GM19240 (cell line): ENCODE data around the gene MBD6.

Experiments used
- DNase-seq: peaks from one replicate; pipeline ENCODE4 v3.0.0; 2011; ENCODE audit warnings: low spot score; ENCODE audit not compliant: insufficient read length

The MBD6 gene, protein sequence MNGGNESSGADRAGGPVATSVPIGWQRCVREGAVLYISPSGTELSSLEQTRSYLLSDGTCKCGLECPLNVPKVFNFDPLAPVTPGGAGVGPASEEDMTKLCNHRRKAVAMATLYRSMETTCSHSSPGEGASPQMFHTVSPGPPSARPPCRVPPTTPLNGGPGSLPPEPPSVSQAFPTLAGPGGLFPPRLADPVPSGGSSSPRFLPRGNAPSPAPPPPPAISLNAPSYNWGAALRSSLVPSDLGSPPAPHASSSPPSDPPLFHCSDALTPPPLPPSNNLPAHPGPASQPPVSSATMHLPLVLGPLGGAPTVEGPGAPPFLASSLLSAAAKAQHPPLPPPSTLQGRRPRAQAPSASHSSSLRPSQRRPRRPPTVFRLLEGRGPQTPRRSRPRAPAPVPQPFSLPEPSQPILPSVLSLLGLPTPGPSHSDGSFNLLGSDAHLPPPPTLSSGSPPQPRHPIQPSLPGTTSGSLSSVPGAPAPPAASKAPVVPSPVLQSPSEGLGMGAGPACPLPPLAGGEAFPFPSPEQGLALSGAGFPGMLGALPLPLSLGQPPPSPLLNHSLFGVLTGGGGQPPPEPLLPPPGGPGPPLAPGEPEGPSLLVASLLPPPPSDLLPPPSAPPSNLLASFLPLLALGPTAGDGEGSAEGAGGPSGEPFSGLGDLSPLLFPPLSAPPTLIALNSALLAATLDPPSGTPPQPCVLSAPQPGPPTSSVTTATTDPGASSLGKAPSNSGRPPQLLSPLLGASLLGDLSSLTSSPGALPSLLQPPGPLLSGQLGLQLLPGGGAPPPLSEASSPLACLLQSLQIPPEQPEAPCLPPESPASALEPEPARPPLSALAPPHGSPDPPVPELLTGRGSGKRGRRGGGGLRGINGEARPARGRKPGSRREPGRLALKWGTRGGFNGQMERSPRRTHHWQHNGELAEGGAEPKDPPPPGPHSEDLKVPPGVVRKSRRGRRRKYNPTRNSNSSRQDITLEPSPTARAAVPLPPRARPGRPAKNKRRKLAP

DNA sequence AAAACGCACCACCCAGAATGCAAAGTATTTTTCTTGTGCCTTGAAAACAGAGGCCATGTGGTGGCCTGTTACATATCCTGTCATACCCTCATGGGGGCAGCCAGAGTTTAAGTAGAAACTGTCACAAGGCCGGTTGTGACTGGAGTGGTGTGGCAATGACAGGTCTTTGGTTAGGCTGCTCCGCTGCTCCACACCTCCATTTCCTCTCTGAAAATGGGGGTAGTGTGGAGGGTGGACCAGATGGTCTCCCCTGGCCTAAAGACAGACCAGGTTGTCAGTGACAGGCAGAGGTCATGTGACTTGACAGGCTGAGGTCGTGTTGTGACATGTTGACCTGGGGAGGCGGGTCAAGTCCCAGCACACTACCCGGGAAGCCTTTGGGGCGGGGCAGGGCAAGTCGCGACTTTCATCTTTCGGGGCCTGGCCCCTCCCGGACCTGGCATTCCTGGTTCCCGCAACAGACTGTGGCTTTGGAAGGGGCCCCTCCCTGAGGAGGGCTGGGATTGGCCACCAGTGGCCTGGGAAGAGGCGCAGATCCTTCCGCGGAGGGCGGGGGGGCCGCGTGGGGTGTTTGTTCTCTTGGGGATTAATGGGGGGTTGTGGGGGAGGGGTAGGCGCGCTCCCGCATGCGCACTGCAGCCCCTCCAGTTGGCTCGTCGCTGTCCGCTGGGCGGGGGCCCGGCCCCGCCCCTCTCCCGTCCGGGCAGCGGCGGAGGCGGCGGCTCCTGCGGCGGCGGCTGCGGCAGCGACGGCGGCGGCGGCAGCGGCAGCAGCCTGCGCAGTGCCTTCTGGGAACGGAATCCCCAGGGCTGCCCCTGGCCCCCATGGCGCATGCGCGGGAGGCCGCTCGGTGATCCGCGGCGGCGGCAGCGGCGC, at the start of gene MBD6:
MBD6 (plus strand) TSS at position 814 of the 876 bp plus-strand sequence. CDS start 1,480 bp downstream, outside the sequence.
- DNase-seq = peak; percentile 90

DNA sequence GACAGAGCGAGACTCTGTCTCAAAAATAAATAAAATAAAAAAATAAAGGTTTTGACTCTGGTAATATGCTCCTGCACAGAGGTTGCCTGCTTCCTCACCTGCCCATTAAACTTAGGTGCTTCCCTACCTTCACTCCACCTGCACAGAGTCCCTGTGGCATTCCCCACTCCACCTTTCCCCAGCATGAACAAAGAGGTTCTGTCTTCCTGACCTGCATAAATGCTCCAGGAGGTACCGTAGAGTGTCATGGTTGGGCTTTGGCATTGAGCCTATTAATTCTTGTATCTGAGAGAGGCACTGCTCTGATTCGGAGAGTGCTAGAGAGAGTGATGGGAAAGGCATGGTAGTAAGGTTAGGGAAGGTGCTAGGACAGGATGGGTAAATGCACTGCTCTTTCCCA, 49.2 kb upstream of the MBD6 start:
- no peak for DNase-seq

DNA sequence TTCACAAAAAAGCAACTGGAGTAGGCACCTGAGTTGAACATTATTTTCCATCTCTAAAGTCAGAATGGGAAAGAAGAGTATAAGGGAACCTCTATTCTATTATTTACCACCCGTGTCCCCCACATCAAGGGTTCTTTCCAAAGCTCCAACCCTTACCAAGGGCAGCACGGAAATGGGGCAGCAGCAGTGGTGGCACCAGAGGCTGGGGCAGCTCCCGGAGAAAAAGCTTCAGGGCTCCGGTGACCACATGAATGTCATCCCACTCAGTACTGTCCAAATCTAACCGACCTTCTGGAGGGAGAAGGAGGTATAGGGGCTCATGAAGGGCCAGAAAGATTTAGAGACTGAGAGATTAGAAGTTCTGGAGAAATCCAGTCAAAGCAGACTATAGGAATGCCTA, 48.7 kb upstream of the MBD6 start:
- DNase-seq = no peak

DNA sequence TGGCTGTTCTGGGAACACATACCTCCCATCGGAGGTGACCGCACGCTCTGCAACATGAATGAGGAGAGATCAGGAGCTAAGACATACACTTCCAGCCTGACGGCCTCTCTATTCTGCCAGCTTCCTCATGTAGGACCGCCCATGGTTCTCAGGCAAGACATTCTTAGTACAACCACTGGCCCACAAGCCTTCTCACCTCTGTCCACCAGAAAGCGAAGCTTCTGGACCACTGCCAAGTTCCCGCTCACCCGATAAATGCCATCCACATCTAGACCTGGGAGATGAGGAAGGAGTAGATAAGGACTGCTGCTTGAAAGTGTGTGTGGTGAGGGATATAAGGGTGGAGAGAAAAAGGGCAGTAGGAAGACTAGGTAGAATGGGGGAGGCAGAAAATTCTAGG, 48.2 kb upstream of the MBD6 start:
- DNase-seq = no peak

DNA sequence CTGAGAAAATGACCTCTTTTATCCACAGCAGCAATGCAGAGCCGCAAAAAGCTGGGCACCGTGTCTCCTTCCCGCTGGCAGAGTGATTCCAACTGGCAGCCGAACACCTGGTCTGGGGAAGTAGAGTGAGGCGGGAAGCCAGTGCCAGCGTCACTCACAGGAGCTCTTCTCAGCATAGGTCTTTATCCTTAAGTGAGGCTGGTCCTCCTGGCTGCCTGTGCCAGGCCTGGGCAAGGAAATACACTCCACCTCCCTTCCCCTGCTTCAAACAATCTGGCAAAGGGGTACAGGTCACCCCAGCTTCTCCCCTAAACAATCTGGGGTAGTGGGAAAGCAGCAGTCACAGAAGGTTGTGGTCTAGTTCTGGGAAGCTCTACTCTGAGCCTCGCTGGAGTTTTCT, 47.8 kb upstream of the MBD6 start:
- no peak for DNase-seq

DNA sequence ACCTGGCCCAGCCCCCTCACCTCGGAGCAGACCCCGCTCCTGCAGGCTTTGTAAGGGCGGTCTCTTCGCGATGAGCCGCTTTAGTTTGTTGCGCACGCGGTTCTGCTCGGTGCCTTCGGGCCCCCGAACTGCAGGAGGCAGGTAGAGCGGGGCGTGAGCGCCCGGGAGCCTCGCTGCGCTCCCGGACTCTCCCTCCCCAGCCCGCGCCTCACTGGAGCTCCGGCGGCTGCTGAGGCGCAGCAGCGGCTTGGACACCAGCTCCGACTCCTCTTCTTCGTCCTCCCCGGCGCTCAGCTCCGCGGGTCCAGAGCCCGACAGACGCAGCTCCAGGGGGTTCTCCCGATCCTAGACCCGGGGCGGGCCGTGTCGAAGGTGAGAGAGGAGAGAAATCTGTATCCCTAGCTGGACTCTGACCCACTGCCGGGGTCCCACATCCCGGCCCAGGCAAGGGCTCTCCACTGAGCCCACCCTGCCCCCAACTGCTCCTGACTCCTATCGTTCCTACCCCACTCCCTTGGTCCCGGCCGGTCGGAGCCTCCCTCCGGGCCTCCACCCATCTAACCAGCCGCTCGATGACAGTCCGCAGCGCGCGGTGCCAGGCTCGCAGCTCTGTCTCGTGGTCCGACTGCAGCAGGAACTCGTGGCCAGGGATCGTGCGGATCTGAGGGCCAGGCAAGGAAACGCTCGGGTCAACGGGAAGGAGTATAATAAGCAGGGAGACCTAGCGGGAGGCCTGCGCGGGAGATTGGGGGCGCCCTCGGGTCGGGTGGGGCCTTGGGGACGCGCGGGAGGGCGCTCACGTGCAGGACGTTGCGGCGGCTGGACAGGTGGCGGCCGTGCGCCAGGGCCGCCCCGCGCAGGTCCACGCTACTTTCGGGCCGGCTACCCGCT, 47.1 kb upstream of the MBD6 start:
- no peak for DNase-seq

DNA sequence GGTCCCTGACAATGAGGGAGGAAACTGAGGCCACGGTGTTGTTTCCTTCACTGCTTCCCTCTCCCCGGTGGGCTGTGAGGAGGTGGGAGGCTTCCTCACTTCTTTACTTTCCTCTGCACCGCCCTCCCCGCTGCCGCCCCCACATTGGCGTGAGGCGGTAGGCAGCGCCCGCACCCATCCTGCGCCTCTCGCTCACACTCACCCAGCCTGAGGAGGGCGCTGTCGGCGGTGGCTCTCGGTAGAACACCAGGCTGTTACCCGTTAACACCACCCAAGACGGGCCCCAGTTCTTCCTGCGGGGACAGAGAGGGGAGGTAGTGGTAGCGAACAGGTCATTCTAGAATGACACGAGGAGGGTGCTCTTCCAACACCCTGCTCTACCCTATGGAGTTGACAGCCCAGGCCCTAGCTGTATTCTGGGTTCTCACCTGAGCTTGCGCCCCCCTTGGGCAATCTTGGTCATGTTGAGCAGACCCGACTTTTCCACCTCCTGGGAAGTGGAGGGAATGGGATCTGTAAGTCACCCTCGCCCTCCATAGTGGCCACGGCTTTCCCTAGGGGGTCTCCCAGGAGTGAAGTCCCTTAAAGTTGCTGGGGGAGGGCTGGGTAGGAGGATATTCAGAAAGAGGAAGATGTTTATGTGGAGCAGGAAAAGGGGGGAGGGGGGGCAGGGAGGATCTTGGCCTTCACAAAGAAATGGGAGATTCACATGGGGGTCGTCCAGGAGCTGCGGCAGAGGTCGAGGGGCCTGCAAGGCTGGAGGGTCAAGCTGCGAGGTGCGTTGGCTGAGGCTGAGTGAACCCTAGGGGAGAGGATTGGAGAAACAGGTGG, 46.2 kb upstream of the MBD6 start:
- DNase-seq = no peak

DNA sequence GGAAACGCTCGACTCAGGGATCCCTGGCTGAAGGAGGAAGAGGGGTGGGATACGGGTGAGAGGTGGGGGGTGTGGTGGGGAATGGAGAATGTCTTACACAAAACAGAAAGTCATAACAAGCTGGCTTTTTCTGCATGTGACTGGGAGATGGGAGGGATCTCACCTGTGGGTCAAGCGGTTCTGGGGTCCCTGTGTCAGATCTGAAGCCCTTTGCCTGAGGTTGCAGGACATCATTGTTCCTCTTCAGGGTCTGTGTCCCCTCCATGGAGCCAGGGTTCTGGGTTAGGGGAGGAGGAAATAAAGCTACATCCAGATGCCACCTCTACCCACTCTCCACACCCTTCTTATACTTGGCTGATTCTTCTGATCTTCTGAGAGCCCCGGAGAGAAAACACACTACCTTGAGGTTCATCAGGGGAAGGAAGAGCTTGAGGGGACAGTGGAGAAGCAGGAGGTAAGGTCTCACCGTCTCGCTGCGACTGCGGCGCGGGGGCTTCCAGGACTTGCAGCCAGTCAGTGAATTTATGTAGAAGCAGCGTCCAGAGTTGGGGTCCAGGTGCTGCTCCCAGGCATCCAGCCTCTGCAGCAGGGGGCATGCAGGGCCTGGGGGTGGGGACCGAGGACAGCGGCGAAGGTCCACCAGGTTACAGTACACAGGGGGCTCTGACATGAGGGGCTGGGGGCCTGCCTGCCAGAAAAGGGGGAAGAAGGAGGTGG, 45.5 kb upstream of the MBD6 start:
- no peak for DNase-seq

DNA sequence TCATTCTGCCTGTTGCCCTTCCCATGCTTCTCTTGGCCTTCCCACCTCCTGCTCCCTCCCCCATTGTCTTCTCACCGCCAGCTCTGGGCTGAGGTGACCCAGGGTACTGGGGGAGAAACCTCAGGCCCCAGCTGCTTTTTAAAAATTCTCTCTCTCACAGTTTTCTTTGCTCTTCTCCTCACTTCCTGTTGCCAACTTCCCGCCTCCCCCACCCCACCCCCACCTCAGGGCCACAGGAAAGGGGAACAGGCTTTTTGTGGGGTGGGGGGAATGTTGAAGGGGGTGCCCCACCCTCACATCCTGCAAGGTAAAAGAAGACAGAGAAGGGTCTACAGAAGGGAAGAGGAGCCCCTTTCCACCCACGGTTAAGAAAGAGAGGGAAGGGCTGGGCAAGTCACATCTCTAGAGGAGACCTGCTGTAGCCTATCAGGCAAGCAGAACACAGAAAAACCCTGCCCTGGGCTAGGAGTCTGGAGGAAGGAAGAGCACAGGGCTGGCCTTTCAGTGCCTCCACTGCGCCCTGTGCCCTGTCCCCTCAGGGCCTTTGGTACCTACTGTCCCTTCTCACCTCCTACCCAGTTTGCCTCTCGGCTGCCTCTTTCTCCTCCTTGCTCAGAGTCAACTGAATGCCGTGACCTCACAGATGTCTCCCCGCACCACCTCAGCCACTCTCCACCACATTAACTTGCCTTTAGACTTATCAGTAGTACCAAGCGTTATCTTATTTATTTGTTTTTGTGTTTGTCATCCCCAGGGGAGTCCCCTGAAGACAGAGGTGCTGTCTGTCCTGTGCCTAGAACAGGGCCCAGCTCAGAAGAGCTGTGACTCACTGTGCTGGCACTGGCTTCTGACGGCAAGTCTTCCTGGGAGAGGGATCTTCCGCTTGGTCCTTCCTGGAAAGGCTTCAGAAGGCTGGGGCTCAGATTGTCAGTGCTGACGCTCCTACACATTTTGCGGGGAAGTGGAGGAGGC, 44.6 kb upstream of the MBD6 start:
- no peak for DNase-seq

DNA sequence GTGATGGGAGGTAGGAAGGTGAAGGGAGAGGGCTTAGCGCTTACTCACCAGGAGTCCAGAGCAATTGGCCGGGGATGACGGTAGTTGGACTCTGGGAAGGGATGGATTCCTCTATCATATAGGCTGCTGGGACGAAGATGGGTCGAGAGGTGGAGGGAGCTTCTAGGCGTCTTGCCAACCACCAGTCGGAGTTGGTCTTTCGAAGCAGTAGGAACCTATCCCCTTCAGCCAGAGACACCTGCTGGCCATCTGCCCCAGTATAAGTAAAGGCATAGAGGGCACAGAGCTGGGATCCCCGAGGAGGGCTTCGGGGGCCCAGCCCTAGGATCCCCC, 43.6 kb upstream of the MBD6 start:
- no peak for DNase-seq

DNA sequence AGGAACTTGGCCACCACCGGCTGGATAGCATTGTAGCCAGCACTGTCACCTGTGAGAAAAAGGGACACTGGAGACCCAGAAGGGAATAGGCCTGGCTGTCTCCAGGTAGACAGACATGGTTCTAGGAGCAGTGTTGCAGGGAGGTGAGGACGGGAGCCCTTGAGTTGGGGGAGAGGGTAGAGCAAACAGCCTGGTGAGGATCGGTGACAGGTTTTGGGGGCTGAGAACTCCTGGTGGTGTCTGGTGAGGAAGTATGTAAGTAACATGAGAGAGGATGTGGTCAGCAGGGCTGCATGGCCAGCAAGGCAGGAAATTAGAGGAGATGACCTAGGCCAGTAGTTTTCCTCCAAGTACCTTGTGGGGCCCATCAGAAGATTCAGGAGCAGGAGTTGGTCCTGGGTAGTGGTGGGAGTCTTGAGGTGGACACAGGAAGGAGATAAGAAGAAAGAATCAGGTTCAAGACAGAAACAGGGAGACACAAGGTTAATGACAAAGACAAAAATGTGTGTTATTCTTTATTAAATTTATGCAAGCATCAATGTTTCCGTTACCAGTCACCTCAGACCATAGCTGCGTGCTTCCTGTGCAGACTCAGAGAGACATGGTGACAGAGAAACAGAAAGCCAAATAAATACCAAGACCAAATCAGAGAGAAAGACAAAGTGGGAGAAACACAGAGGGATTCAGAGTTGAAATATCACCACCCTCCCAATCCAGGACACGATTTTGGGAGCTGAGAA, 43.1 kb upstream of the MBD6 start, which contains the start of gene ARHGAP9:
ARHGAP9 (minus strand) TSS at position 491 of the 740 bp plus-strand sequence; CDS start at position 31, 460 bp downstream.
- no peak for DNase-seq

DNA sequence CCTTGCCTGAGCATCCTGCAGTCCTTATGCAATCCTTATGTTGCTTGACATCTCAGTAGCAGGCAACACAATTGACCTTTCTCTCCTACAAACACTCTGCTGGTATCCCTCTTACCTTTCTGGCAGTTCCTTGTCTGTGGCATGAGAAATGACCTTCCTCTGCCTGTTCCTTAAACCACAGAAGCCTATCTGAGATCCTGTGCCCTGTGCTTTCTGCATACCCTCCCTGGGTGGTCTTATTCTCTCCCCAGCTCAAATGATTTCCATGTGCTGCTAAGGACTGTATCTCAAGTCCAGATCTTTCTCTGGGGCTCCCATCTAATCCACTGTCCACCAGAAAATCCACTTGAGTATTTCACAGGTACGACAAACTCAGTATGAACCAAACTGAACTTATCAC, 41.0 kb upstream of the MBD6 start:
- no peak for DNase-seq

DNA sequence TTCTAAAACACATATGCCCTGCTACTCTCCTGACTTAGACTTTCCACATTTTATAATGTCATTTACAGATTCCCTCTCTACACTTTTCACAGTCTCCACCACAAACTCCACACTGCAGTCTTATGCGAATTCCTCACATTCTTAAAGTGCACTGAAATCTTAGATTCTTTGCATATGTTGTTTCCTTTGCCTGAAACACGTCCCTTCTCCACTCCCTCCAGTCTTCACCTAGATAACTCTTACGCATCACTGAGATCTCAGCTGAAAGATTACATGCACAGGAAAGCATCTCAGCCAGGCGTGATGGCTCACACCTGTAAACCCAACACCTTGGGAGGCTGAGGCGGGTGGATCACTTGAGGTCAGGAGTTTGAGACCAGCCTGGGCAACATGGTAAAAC, 39.2 kb upstream of the MBD6 start:
- no peak for DNase-seq

DNA sequence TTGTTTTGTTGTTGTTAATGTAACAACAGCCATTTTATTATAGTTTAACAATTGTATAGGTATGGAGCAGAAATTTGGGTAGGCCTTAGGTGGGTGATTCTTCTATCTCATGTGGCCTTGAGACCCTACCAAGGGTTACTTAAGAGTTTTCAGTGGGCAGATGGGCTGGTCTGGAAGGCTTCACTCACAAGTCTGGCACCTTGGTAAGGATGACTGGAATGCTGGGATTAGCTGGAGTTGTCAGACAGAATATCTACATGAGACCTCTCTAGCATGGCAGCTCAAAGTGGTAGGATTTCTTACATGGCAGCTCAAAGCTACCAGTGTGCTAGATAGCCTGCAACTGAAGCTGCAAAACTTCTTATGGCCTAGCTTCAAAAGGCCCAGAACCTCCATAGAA, 36.9 kb upstream of the MBD6 start:
- no peak for DNase-seq

DNA sequence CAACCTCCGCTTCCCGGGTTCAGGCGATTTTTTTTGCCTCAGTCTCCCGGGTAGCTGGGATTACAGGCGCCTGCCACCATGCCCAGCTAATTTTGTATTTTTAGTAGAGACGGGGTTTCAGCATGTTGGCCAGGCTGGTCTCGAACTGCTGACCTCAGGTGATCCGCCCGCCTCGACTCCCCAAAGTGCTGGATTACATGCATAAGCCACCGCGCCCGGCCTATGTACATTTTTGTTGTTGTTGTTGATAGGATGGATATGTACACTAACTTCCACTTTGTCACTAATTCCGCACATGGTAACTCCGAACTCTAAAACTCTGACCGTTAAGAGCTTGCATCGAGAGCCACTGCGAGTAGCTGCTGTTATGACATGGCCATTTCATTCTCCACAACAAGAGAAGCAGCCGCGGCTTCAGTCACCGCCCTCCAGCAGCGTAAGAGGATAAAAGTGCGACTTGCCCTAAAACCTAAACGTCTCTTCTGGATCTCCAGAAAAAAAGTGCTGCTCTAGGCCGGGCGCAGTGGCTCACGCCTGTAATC, 35.5 kb upstream of the MBD6 start:
- DNase-seq = no peak

DNA sequence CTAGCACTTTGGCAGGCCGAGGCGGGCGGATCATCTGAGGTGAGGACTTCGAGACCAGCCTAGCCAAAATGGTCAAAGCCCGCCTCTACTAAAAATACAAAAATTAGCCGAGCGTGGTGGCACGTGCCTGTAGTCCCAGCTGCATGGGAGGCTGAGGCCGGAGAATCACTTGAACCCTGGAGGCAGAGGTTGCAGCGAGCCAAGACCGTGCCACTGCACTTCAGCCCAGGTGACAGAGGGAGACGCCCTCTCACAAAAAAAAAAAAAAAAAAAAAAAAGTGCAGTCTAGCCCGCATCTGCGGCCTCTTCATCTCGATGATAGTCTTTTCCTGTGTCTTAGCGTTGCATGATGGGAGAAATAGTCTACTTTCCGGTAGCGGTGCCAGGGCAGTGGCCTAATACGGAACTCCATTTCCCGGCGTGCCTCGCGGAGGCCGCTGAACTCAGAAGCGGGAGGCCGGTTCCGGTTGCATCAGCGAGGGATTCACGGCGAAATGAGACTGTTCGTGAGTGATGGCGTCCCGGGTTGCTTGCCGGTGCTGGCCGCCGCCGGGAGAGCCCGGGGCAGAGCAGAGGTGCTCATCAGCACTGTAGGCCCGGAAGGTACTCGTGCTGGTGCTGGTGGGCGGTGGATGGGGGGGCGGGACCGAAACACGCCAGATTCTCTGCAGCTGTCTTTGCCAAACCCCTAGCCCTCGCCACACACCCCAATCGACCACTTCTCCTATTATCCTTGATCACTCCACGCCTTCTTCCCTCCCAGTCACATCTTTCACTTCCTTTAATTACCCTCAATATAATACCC, 34.8 kb upstream of the MBD6 start, which contains the start of gene MARS1:
MARS1 (plus strand) TSS at position 472 of the 805 bp plus-strand sequence; CDS start at position 495, 23 bp downstream.
- peak; percentile 92 for DNase-seq
